ENCODE data around the gene C11orf21. TPM values are rescaled to one million over a fixed set of nuclear protein-coding genes. Genes with fewer than 3 reads are reported as not detected.

Gene C11orf21
- total and polyA plus RNA-seq, 12 donors: 0.04 to 2.1 (median 0.37) TPM

DNA sequence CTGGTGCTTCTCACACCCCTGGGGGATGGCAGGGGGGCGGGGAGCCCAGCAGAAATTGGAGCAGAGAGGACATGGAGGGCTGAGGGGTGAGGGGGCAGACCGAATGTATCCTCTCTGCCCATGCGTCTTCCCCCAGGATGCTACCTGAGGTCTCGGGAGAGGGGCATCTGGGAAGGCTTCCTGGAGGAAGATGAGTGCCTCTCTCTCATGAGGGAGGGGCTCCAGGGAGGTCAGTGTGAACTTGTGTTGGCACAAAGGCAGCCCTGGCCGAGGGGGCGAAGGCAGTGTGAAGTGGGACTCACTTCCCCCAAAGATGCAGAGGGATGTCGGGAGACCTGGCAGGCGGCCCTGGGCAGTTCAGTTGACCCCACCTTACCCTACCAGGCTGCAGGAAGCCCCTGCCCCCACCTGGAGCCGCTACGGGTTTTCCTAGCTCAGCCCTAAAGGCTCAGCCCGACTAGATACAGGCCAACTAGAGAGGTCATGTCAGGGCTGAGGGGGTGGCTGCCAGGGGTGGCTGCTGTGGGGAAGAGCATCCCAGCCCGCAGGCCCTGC, 41.7 kb downstream of the C11orf21 start:
- intact Hi-C loops (cut with DNase I): no loop called here
- Histone ChIP-seq H3K36me3 (replicated peaks in 1 of 2) (no peaks in the 10 kb centered on the region), H3K4me1 (replicated peaks in 1 of 2) (no peaks in the 10 kb centered on the region), H3K9me3 (replicated peaks in 1 of 3) (no peaks in the 10 kb centered on the region), H3K27ac (no peak overlapping the region), H3K27me3 (peaks cover 7% of the 10 kb centered on the region), H3K4me3 (no peak overlapping the region)
- 60 to 86% (median 65%) methylated on average over 4 to 12 of the region's 12 CpGs for WGBS, 4 donors
- TF ChIP-seq POLR2A (IDR thresholded peaks at IDR 0.05): no peak
- TF ChIP-seq, protein P1, sequence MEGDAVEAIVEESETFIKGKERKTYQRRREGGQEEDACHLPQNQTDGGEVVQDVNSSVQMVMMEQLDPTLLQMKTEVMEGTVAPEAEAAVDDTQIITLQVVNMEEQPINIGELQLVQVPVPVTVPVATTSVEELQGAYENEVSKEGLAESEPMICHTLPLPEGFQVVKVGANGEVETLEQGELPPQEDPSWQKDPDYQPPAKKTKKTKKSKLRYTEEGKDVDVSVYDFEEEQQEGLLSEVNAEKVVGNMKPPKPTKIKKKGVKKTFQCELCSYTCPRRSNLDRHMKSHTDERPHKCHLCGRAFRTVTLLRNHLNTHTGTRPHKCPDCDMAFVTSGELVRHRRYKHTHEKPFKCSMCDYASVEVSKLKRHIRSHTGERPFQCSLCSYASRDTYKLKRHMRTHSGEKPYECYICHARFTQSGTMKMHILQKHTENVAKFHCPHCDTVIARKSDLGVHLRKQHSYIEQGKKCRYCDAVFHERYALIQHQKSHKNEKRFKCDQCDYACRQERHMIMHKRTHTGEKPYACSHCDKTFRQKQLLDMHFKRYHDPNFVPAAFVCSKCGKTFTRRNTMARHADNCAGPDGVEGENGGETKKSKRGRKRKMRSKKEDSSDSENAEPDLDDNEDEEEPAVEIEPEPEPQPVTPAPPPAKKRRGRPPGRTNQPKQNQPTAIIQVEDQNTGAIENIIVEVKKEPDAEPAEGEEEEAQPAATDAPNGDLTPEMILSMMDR (IDR thresholded peaks at IDR 0.05): no peak
- DNase-seq: no peak

DNA sequence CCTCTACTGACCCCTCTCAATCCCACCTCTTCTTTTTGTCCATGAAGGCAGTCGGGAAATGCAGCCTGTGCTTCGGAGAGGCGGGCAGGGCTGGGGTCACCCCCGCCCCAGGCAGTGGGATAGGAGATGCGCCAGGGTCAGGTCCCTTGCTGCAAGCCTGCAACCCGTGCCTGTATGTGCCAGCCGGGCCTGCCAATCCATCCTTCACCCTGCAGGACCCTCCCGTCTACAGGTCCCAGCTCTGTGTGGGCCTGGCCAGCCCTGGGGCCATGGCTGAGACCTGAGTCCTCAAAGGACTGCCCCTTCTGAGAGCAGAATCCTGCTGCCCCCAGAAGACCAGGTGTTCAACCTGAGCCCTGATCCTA, 42.3 kb downstream of the C11orf21 start:
- no peak overlapping the region for H3K4me3 ChIP-seq
- no peaks in the 10 kb centered on the region for H3K36me3 ChIP-seq (replicated peaks in 1 of 2)
- 71 to 88% (median 74%) methylated on average over 8 of the region's 8 CpGs for WGBS, 4 donors
- no peaks in the 10 kb centered on the region for H3K9me3 ChIP-seq (replicated peaks in 1 of 3)
- TF ChIP-seq POLR2A (IDR thresholded peaks at IDR 0.05): no peak
- TF ChIP-seq, protein P1 (IDR thresholded peaks at IDR 0.05): no peak
- peaks cover 7% of the 10 kb centered on the region for H3K27me3 ChIP-seq
- no peaks in the 10 kb centered on the region for H3K4me1 ChIP-seq (replicated peaks in 1 of 2)
- H3K27ac ChIP-seq: no peak overlapping the region
- intact Hi-C loops (cut with DNase I): no loop called here
- peak in 2 of 7 donors; percentile 10 to 25 for DNase-seq

DNA sequence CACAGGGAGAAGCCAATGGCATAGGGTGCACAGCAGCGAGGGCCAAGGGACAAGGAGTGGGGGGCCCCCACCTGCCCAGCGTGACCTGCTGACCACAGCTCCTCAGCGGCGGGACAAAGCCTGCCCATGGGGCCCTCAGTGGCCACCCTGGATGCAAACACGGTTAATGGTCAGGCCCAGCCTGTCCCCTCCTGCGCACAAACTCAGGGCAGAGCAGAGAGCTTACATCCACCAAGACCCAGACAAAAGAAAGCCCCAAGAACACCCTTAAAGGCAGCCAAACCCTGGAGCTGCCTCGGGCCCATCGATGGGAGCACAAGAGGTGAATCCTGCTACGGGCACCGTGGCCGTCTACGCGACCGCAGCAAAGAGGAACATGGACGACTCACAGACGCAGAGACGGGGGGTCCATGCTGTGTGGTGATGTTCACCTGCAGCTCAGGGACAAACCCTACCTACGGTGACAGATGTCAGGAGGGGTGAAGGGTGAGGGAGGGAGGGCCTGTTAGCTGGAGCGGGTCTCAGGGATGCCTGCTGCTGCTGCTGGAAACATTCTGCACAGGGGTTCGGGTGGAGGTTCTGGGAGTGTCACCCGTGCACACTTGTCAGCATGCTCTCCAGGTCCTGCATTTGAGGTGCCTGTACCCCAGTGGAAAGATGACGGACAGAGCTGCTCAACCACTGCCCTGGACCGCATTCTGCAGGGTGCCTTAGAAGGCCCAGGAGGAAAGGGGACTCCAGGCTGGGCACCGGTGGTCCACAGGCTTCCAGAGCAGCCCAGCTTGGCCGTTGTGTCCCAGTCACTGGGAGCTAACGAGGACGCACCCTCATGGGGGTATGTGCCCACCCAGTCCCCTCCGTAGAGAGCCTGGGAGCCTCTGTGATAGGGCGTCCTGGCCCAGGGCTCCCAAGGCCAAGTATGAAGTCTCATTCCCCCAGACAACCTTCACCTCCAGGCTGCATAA, 42.9 kb downstream of the C11orf21 start:
- no peaks in the 10 kb centered on the region for H3K4me1 ChIP-seq (replicated peaks in 1 of 2)
- H3K27ac ChIP-seq: no peak overlapping the region
- intact Hi-C loops (cut with DNase I): no loop called here
- no peaks in the 10 kb centered on the region for H3K36me3 ChIP-seq (replicated peaks in 1 of 2)
- peak in 1 of 7 donors; percentile 36 for DNase-seq
- H3K27me3 ChIP-seq: peaks cover 7% of the 10 kb centered on the region
- no peak overlapping the region for H3K4me3 ChIP-seq
- TF ChIP-seq, protein P1 (IDR thresholded peaks at IDR 0.05): no peak
- no peak for TF ChIP-seq POLR2A (IDR thresholded peaks at IDR 0.05)
- H3K9me3 ChIP-seq (replicated peaks in 1 of 3): no peaks in the 10 kb centered on the region
- WGBS, 4 donors: 81 to 88% (median 86%) methylated on average over 16 to 29 of the region's 29 CpGs

DNA sequence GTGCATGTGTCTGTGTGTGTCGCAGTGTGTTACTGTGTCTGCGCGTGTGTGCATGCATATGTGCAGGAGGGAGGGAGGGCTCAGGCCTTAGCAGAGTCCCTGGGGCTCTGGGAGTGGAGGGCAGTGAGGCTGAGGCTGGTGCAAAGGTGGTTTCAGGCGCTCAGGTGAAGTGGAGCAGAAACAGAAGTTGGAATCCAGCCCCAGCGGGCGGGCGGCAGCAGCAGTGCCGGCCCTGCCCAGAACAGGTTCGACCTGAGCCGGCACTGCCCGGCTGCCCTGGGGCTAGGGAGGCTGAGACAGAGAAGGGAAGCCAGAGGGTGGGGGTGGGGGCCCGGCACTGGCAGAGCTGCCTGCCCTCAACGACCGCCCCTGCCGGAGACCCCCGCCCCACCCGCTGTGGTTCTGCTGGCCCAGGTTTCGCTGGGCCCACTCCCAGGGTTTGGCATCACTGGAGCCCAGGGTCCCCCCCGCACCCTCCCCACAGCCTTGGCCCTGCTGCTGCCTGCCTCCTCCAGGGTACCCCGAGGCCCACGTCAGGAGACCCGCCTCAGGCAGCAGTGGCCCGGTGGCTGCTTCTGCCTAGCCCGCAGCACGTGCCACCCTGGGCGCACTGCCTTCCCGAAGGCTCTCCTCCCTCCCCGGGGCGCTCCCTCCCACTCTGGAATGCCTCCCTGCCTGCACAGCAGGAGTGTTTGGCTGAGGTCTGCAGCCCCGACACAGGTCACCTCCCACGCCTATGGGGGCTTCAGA, 44.6 kb downstream of the C11orf21 start:
- DNase-seq: peak in 1 of 7 donors; percentile 20
- intact Hi-C loops (cut with DNase I): no loop called here
- no peaks in the 10 kb centered on the region for H3K36me3 ChIP-seq (replicated peaks in 1 of 2)
- H3K4me3 ChIP-seq: no peak overlapping the region
- no peaks in the 10 kb centered on the region for H3K4me1 ChIP-seq (replicated peaks in 1 of 2)
- WGBS, 4 donors: 79 to 91% (median 87%) methylated on average over 12 to 31 of the region's 31 CpGs
- TF ChIP-seq, protein P1 (IDR thresholded peaks at IDR 0.05): no peak
- TF ChIP-seq POLR2A (IDR thresholded peaks at IDR 0.05): no peak
- no peak overlapping the region for H3K27ac ChIP-seq
- H3K9me3 ChIP-seq (replicated peaks in 1 of 3): no peaks in the 10 kb centered on the region
- H3K27me3 ChIP-seq: peaks cover 7% of the 10 kb centered on the region

Measured in adrenal gland (tissue), 12 donors.